Ammon's horn (tissue), 1 donor: ENCODE measurements around the gene FYCO1.

ENCODE experiments used
- DNase-seq: peaks from one replicate; pipeline ENCODE4 v3.0.0-alpha.2; 2016; ENCODE audit warnings: low spot score

Gene FYCO1

GRCh38 chr3:45885979-45886705 is 109.5 kb downstream of the FYCO1 start, which contains the start of gene CCR9:
TSS of gene CCR9 (plus strand) at chr3:45886543. CDS start at chr3:45894934, 8,391 bp downstream.
- no peak for DNase-seq

GRCh38 chr3:45884368-45885201 is 111.0 kb downstream of the FYCO1 start:
- DNase-seq = peak; percentile 20

GRCh38 chr3:45881078-45882022 is 114.3 kb downstream of the FYCO1 start:
- peak; percentile 7 for DNase-seq

GRCh38 chr3:45880725-45881077 is 114.9 kb downstream of the FYCO1 start:
- no peak for DNase-seq

GRCh38 chr3:45878124-45878523 is 117.5 kb downstream of the FYCO1 start:
- no peak for DNase-seq

- no peak for DNase-seq
Observed at GRCh38 chr3:45874677-45875346, 120.8 kb downstream of the FYCO1 start.

- DNase-seq = no peak
Observed at GRCh38 chr3:45873638-45874037, 122.0 kb downstream of the FYCO1 start.

GRCh38 chr3:45873036-45873435 is 122.6 kb downstream of the FYCO1 start:
- no peak for DNase-seq

GRCh38 chr3:45872569-45872968 is 123.1 kb downstream of the FYCO1 start:
- no peak for DNase-seq

GRCh38 chr3:45871780-45872179 is 123.8 kb downstream of the FYCO1 start:
- DNase-seq = no peak

- no peak for DNase-seq
Observed at GRCh38 chr3:45870099-45870498, 125.5 kb downstream of the FYCO1 start.

GRCh38 chr3:45869638-45870037 is 126.0 kb downstream of the FYCO1 start:
- DNase-seq = no peak

- no peak for DNase-seq
Observed at GRCh38 chr3:45868650-45869049, 127.0 kb downstream of the FYCO1 start.

- no peak for DNase-seq
Observed at GRCh38 chr3:45868213-45868612, 127.4 kb downstream of the FYCO1 start.
